SK-N-SH (cell line): Measurements from ENCODE around the gene ITGA5. TPM values are rescaled to one million over a fixed set of nuclear protein-coding genes. Genes with fewer than 3 reads are reported as not detected.

Experiments used
- CTCF ChIA-PET: fragments of 300-600, 350-600 bp; formaldehyde crosslinking; extraction: SDS; loops from one replicate; lab custom pipeline; 2021; lab: Yijun Ruan, JAX
- POLR2A ChIA-PET: fragments of 350-600 bp; sonication (Branson Sonifier 250); formaldehyde crosslinking; extraction: SDS; loops from one replicate; lab custom pipeline; 2020; ENCODE audit warnings: antibody characterized with exemption, inconsistent platforms; lab: Yijun Ruan, JAX
- DNase-seq: peaks from one replicate; pipeline ENCODE4 v3.0.0; 2012
- H2AFZ ChIP-seq: fragments of 200-600 bp; sonication (generic); 2 replicates; pipeline ENCODE4 v1.8.1; 2016; ENCODE audit warnings: antibody characterized with exemption, mild to moderate bottlenecking, low read depth
- H3F3A ChIP-seq: fragments of 200-600 bp; sonication (generic); replicated peaks from 2 replicates; pipeline ENCODE3; 2016; ENCODE audit warnings: antibody characterized with exemption, mild to moderate bottlenecking; ENCODE audit not compliant: insufficient read depth
- H3K27ac ChIP-seq, 2 experiments: fragments of 200-500 bp in 1 of 2; fragments of 200-600 bp in 1 of 2; sonication (Bioruptor generic) in 1 of 2; sonication (generic), shearing (Covaris generic) in 1 of 2; 2 replicates each; pipeline versions ENCODE4 v1.5.1 to v1.6.1; 2014 to 2016; ENCODE audit warnings: low read depth in 2 of 2, inconsistent platforms in 1 of 2, low read length in 1 of 2, mild to moderate bottlenecking in 1 of 2, mixed read lengths in 1 of 2
- H3K27me3 ChIP-seq: fragments of 200-600 bp; sonication (generic), shearing (Covaris generic); 2 replicates; pipeline ENCODE4 v1.6.1; 2016; ENCODE audit warnings: mixed run types; ENCODE audit not compliant: insufficient read depth
- H3K36me3 ChIP-seq, 2 experiments: fragments of 200-500 bp in 1 of 2; fragments of 200-600 bp in 1 of 2; sonication (Bioruptor generic) in 1 of 2; sonication (generic) in 1 of 2; replicated peaks in 1 of 2; 2 replicates each; pipeline versions ENCODE3 to v1.5.1; 2014 to 2016; ENCODE audit warnings: low read length in 1 of 2, mild to moderate bottlenecking in 1 of 2; ENCODE audit not compliant: insufficient read depth in 2 of 2, control insufficient read depth in 1 of 2
- H3K4me1 ChIP-seq, 2 experiments: fragments of 200-500 bp in 1 of 2; fragments of 200-600 bp in 1 of 2; sonication (Bioruptor generic) in 1 of 2; sonication (generic), shearing (Covaris generic) in 1 of 2; 2 replicates each; pipeline versions ENCODE4 v1.5.1 to v1.6.1; 2014 to 2016; ENCODE audit warnings: low read depth in 1 of 2, low read length in 1 of 2, mixed run types in 1 of 2; ENCODE audit not compliant: insufficient read depth in 2 of 2, control insufficient read depth in 1 of 2
- H3K4me2 ChIP-seq: fragments of 200-600 bp; sonication (generic), shearing (Covaris generic); 2 replicates; pipeline ENCODE4 v1.6.1; 2017; ENCODE audit warnings: mixed run types
- H3K4me3 ChIP-seq, 2 experiments: fragments of 200-500 bp in 1 of 2; fragments of 200-600 bp in 1 of 2; sonication (Bioruptor generic) in 1 of 2; sonication (generic), shearing (Covaris generic) in 1 of 2; 2 replicates each; pipeline versions ENCODE4 v1.5.1 to v1.8.1; 2014 to 2016; ENCODE audit warnings: low read depth in 2 of 2, inconsistent platforms in 1 of 2, low read length in 1 of 2, mild to moderate bottlenecking in 1 of 2, mixed read lengths in 1 of 2, moderate library complexity in 1 of 2
- H3K79me2 ChIP-seq: fragments of 200-600 bp; sonication (generic); 2 replicates; pipeline ENCODE4 v1.8.1; 2017; ENCODE audit warnings: mild to moderate bottlenecking; ENCODE audit not compliant: insufficient read depth
- H3K9ac ChIP-seq: fragments of 200-600 bp; sonication (generic); 2 replicates; pipeline ENCODE4 v1.6.1; 2017; ENCODE audit warnings: mixed run types
- H3K9me2 ChIP-seq: fragments of 200-600 bp; sonication (generic); 2 replicates; pipeline ENCODE4 v1.6.1; 2017; ENCODE audit warnings: mixed run types
- H3K9me3 ChIP-seq: fragments of 200-600 bp; sonication (generic); 2 replicates; pipeline ENCODE4 v1.6.1; 2017; ENCODE audit warnings: mixed run types, mild to moderate bottlenecking, moderate library complexity
- H4K20me1 ChIP-seq: fragments of 200-600 bp; sonication (generic); 2 replicates; pipeline ENCODE4 v1.6.1; 2017; ENCODE audit warnings: mild to moderate bottlenecking, mixed run types; ENCODE audit not compliant: insufficient read depth
- CTCF ChIP-seq: fragments of 200-600 bp; sonication (generic); IDR thresholded peaks from 2 replicates; pipeline ENCODE4 v1.6.1; 2017; ENCODE audit warnings: antibody characterized with exemption, mild to moderate bottlenecking, moderate library complexity
- ELF1 ChIP-seq: IDR thresholded peaks from 2 replicates; pipeline ENCODE4 v1.4.0; 2012
- FOXM1 ChIP-seq: IDR thresholded peaks from 2 replicates; pipeline ENCODE4 v1.4.0; 2012; ENCODE audit warnings: low read depth, mild to moderate bottlenecking
- GABPA ChIP-seq: IDR thresholded peaks from 2 replicates; pipeline ENCODE4 v1.4.0; 2012; ENCODE audit warnings: low read depth, mild to moderate bottlenecking
- JUND ChIP-seq: IDR thresholded peaks from 2 replicates; pipeline ENCODE4 v1.4.0; 2012
- MAX ChIP-seq: IDR thresholded peaks from 2 replicates; pipeline ENCODE4 v1.4.0; 2012; ENCODE audit warnings: low read depth
- MEF2A ChIP-seq: IDR thresholded peaks from 2 replicates; pipeline ENCODE4 v1.4.0; 2012; ENCODE audit warnings: low read depth, borderline replicate concordance
- MXI1 ChIP-seq: IDR thresholded peaks from 2 replicates; pipeline ENCODE4 v1.6.1; 2012; ENCODE audit warnings: mild to moderate bottlenecking, low read depth, low read length, improper control_type of control experiment
- PBX3 ChIP-seq: IDR thresholded peaks from 2 replicates; pipeline ENCODE4; 2012
- RAD21 ChIP-seq: IDR thresholded peaks from 2 replicates; pipeline ENCODE4 v1.6.1; 2012; ENCODE audit warnings: mild to moderate bottlenecking, low read length
- RFX5 ChIP-seq: IDR thresholded peaks from 2 replicates; pipeline ENCODE4 v1.6.1; 2012; ENCODE audit warnings: mild to moderate bottlenecking, improper control_type of control experiment, low read length
- TAF1 ChIP-seq: IDR thresholded peaks from 2 replicates; pipeline ENCODE4 v1.6.1; 2012; ENCODE audit warnings: low read depth, mild to moderate bottlenecking, low read length, moderate library complexity, borderline replicate concordance
- TCF12 ChIP-seq: IDR thresholded peaks from 2 replicates; pipeline ENCODE4 v1.4.0; 2012
- USF2 ChIP-seq: fragments of 150-350 bp; IDR thresholded peaks from 2 replicates; pipeline ENCODE4 v1.6.1; 2017; ENCODE audit warnings: antibody characterized with exemption, low read length, low read depth, borderline replicate concordance
- YY1 ChIP-seq: IDR thresholded peaks from 2 replicates; pipeline ENCODE4 v1.4.0; 2012; ENCODE audit warnings: low read depth, mild to moderate bottlenecking
- WGBS: methylation state at CpG from one replicate; pipeline ENCODE4 v1.1.6; 2017; ENCODE audit warnings: low lambda C conversion rate; 5-methylcytosine and 5-hydroxymethylcytosine counted together
- polyA plus RNA-seq, 3 experiments: library from polyadenylated mRNA; depleted of rRNA; stranded (reverse); fragments of >200 nt; gene quantifications; 2 replicates each; pipeline ENCODE4 v1.2.3, GENCODE V29; 2012

Gene ITGA5
- polyA plus RNA-seq, 1 of the 3 experiments (the other 2 are of a cell fraction): 52.5 TPM

- Histone ChIP-seq H4K20me1 (no peaks in the 10 kb centered on the region), H3K27ac (no peak overlapping the region), H3K4me2 (no peak overlapping the region), H3K79me2 (no peaks in the 10 kb centered on the region), H3K9me3 (no peaks in the 10 kb centered on the region), H3K4me1 (peaks cover 0 to 47% of the 10 kb centered on the region in 2 experiments; a peak in 1 of 4 replicates), H2AFZ (no peak overlapping the region), H3K9ac (no peak overlapping the region), H3F3A (peaks cover 6% of the 10 kb centered on the region), H3K36me3 (no peaks in the 10 kb centered on the region), H3K9me2 (no peaks in the 10 kb centered on the region), H3K4me3 (no peak overlapping the region), H3K27me3 (no peaks in the 10 kb centered on the region)
- ChIA-PET CTCF (interaction anchor here (1.0 to 11.1 kb wide), 11 partner anchors 8 to 173 kb away, joined by 3 to 118 read pairs (median 7); no protein-coding TSS in a partner anchor), POLR2A (no interaction called here)
- no peak for TF ChIP-seq ELF1
- no peak for TF ChIP-seq CTCF
- TF ChIP-seq RFX5: no peak
- no peak for TF ChIP-seq YY1
- TF ChIP-seq GABPA: no peak
- TF ChIP-seq MXI1: no peak
- TF ChIP-seq JUND: no peak
- TF ChIP-seq USF2: no peak
- no peak for TF ChIP-seq TCF12
- no peak for TF ChIP-seq MEF2A
- TF ChIP-seq TAF1: no peak
- TF ChIP-seq RAD21: no peak
- 100% methylated on average over 3 of the region's 3 CpGs for WGBS
- no peak for DNase-seq
Measured at GRCh38 chr12:54387114-54387467, 32.0 kb downstream of the ITGA5 start.

GRCh38 chr12:54386403-54387113 lies 32.5 kb downstream of the ITGA5 start:
- Histone ChIP-seq H3K4me1 (peaks cover 0 to 43% of the 10 kb centered on the region in 2 experiments; a peak in 1 of 4 replicates), H3K27ac (no peak overlapping the region; a peak in 1 of 4 replicates), H4K20me1 (no peaks in the 10 kb centered on the region), H3K9me3 (no peaks in the 10 kb centered on the region), H3K36me3 (no peaks in the 10 kb centered on the region), H3K4me2 (no peak overlapping the region), H3F3A (peaks cover 6% of the 10 kb centered on the region), H2AFZ (no peak overlapping the region), H3K27me3 (no peaks in the 10 kb centered on the region), H3K4me3 (no peak overlapping the region), H3K9ac (no peak overlapping the region), H3K9me2 (no peaks in the 10 kb centered on the region), H3K79me2 (no peaks in the 10 kb centered on the region)
- TF ChIP-seq MAX (no peak), PBX3 (no peak), JUND (no peak), FOXM1 (no peak)
- ChIA-PET POLR2A (no interaction called here), CTCF (interaction anchor here (0.7 to 11.1 kb wide), 13 partner anchors 8 to 185 kb away, joined by 3 to 118 read pairs (median 7); no protein-coding TSS in a partner anchor)
- no peak for DNase-seq
- WGBS: 80% methylated on average over 3 of the region's 3 CpGs
